ENCODE data around the gene OR4D2. TPM values are rescaled to one million over a fixed set of nuclear protein-coding genes. Genes with fewer than 3 reads are reported as not detected.

OR4D2 gene
- total and polyA plus RNA-seq, 2 of the 13 experiments (the other 11 are each of a cell fraction or from before 2014, with no cell fraction given), result not detected

- TF ChIP-seq ATF3 (CRISPR knock-in tag; IDR thresholded peaks at IDR 0.05) (no peak; the same call in none of the 2 replicates), CBFB (CRISPR knock-in tag; IDR thresholded peaks at IDR 0.05) (no peak; the same call in 1 of the 2 replicates), ZMYM3 (CRISPR knock-in tag; IDR thresholded peaks at IDR 0.05) (peak; percentile 89), ZNF569 (CRISPR knock-in tag; IDR thresholded peaks at IDR 0.05; ENCODE audit: borderline replicate concordance) (no peak), GATA4 (IDR thresholded peaks at IDR 0.05; ENCODE audit: borderline replicate concordance, low read depth) (peak; percentile 59; the same call in 1 of the 2 replicates), NFYB (CRISPR knock-in tag; IDR thresholded peaks at IDR 0.05) (peak; percentile 33; the same call in 1 of the 2 replicates), ZFP41 (CRISPR knock-in tag; IDR thresholded peaks at IDR 0.05; ENCODE audit: borderline replicate concordance) (0 out of 2 replicates have a peak, but pooled peaks have one; percentile 19), SMC3 (IDR thresholded peaks at IDR 0.05; ENCODE audit: low read length) (no peak), ZNF652 (CRISPR knock-in tag; IDR thresholded peaks at IDR 0.05; ENCODE audit: borderline replicate concordance, low read depth) (no peak), ZNF10 (CRISPR knock-in tag; IDR thresholded peaks at IDR 0.05; ENCODE audit: borderline replicate concordance, low read depth) (no peak), CHD4 (IDR thresholded peaks at IDR 0.05; ENCODE audit: borderline replicate concordance, low read length) (no peak), GTF2F1 (IDR thresholded peaks at IDR 0.05; ENCODE audit: low read length) (no peak), SUZ12 (IDR thresholded peaks at IDR 0.05; ENCODE audit: low read depth, low read length) (no peak), ZNF550 (CRISPR knock-in tag; IDR thresholded peaks at IDR 0.05; ENCODE audit: borderline replicate concordance) (0 out of 2 replicates have a peak, but pooled peaks have one; percentile 23), RFX1 (IDR thresholded peaks at IDR 0.05) (peak; percentile 90), ZNF598 (CRISPR knock-in tag; IDR thresholded peaks at IDR 0.05; ENCODE audit: borderline replicate concordance) (peak; percentile 91), DPF2 (CRISPR knock-in tag; IDR thresholded peaks at IDR 0.05; ENCODE audit: borderline replicate concordance, low read depth) (no peak), PBX2 (CRISPR knock-in tag; IDR thresholded peaks at IDR 0.05) (no peak), PHF8 (CRISPR knock-in tag; IDR thresholded peaks at IDR 0.05) (peak; percentile 92), THAP11 (CRISPR knock-in tag; IDR thresholded peaks at IDR 0.05) (peak; percentile 89), ZNF784 (CRISPR knock-in tag; IDR thresholded peaks at IDR 0.05; ENCODE audit: borderline replicate concordance) (peak; percentile 99), ZNF143 (CRISPR knock-in tag; IDR thresholded peaks at IDR 0.05) (peak; percentile 54; the same call in 1 of the 2 replicates), RFX3 (CRISPR knock-in tag; IDR thresholded peaks at IDR 0.05) (peak; percentile 94), CEBPG (CRISPR knock-in tag; IDR thresholded peaks at IDR 0.05) (peak; percentile 42; the same call in 1 of the 2 replicates), SKI (IDR thresholded peaks at IDR 0.05; ENCODE audit: partially characterized antibody) (peak; percentile 50), SAP130 (CRISPR knock-in tag; IDR thresholded peaks at IDR 0.05; ENCODE audit: low read depth) (peak; percentile 99), HNRNPH1 (optimal IDR thresholded peaks at IDR 0.05; ENCODE audit: low read depth, low read length) (no peak), NAIF1 (CRISPR knock-in tag; IDR thresholded peaks at IDR 0.05; ENCODE audit: borderline replicate concordance) (peak; percentile 90), ZNF335 (CRISPR knock-in tag; IDR thresholded peaks at IDR 0.05) (no peak; the same call in none of the 2 replicates), NR2F6 (IDR thresholded peaks at IDR 0.05) (no peak), NR2F6 (CRISPR knock-in tag; IDR thresholded peaks at IDR 0.05) (peak; percentile 36; the same call in 1 of the 2 replicates), ZNF607 (CRISPR knock-in tag; IDR thresholded peaks at IDR 0.05; ENCODE audit: borderline replicate concordance) (peak; percentile 86), ASH2L (IDR thresholded peaks at IDR 0.05; ENCODE audit: insufficient read length, low read depth, low read length) (peak; percentile 44)
Observed at GRCh38 chr17:58219007-58219788, 52.4 kb downstream of the OR4D2 start, which contains the start of gene MKS1 (continued).

Measured in HepG2 (cell line).